ENCODE data around the gene MYBPH. TPM values are rescaled to one million over a fixed set of nuclear protein-coding genes. Genes with fewer than 3 reads are reported as not detected.

The MYBPH gene
- total RNA-seq, 1 experiment from 2014 or later = 25.9 TPM

GRCh38 chr1:203219934-203220333 is 44.3 kb upstream of the MYBPH start:
- Histone ChIP-seq H3K4me1 (peaks cover 19% of the 10 kb centered on the region), H3K9me3 (no peaks in the 10 kb centered on the region), H3K27me3 (replicated peaks; ENCODE audit: control insufficient read depth, insufficient read depth, low read length) (no peaks in the 10 kb centered on the region), H3K36me3 (ENCODE audit: control insufficient read depth, insufficient read depth, low read length) (no peaks in the 10 kb centered on the region), H3K4me3 (ENCODE audit: low read depth, low read length) (no peak overlapping the region)
- no peak for TF ChIP-seq CTCF (IDR thresholded peaks at IDR 0.05; ENCODE audit: insufficient read depth in 1 of 2, low read depth in 1 of 2, low read length in 1 of 2, severe bottlenecking in 1 of 2, unreplicated experiment in 1 of 2)
- Mint-ChIP-seq H3K27ac (ENCODE audit: unreplicated experiment) (no peak overlapping the region), H3K4me3 (ENCODE audit: unreplicated experiment) (no peak overlapping the region), H3K27me3 (ENCODE audit: insufficient read depth, unreplicated experiment) (no peaks in the 10 kb centered on the region), H3K9me3 (ENCODE audit: unreplicated experiment) (no peaks in the 10 kb centered on the region), H3K4me1 (ENCODE audit: low read depth, unreplicated experiment) (peaks cover 20% of the 10 kb centered on the region), H3K36me3 (ENCODE audit: insufficient read depth, unreplicated experiment) (no peaks in the 10 kb centered on the region)
- DNase-seq = no peak
- CTCF ChIA-PET = no interaction called here
- intact Hi-C loops (cut with micrococcal nuclease; ENCODE audit: unreplicated experiment) = no loop called here
- no TSS peak for BruUV-seq (replicated peaks)
- POLR2A ChIA-PET = no interaction called here

GRCh38 chr1:203219171-203219570 is 43.5 kb upstream of the MYBPH start:
- intact Hi-C loops (cut with micrococcal nuclease; ENCODE audit: unreplicated experiment) = no loop called here
- H3K4me1 Mint-ChIP-seq (ENCODE audit: low read depth, unreplicated experiment) = peaks cover 25% of the 10 kb centered on the region
- Histone ChIP-seq H3K27me3 (replicated peaks; ENCODE audit: control insufficient read depth, insufficient read depth, low read length) (no peaks in the 10 kb centered on the region), H3K9me3 (no peaks in the 10 kb centered on the region), H3K4me1 (peaks cover 21% of the 10 kb centered on the region), H3K36me3 (ENCODE audit: control insufficient read depth, insufficient read depth, low read length) (no peaks in the 10 kb centered on the region), H3K4me3 (ENCODE audit: low read depth, low read length) (no peak overlapping the region)
- ChIA-PET POLR2A (no interaction called here), CTCF (interaction anchor here (4.5 kb wide), 1 partner anchor 101 kb away, joined by 131 read pairs; no protein-coding TSS in a partner anchor)
- no peak for TF ChIP-seq CTCF (IDR thresholded peaks at IDR 0.05; ENCODE audit: insufficient read depth in 1 of 2, low read depth in 1 of 2, low read length in 1 of 2, severe bottlenecking in 1 of 2, unreplicated experiment in 1 of 2)
- H3K9me3 Mint-ChIP-seq (ENCODE audit: unreplicated experiment) = no peaks in the 10 kb centered on the region
- H3K4me3 Mint-ChIP-seq (ENCODE audit: unreplicated experiment) = no peak overlapping the region
- no peaks in the 10 kb centered on the region for H3K36me3 Mint-ChIP-seq (ENCODE audit: insufficient read depth, unreplicated experiment)
- DNase-seq = no peak
- no peaks in the 10 kb centered on the region for H3K27me3 Mint-ChIP-seq (ENCODE audit: insufficient read depth, unreplicated experiment)
- H3K27ac Mint-ChIP-seq (ENCODE audit: unreplicated experiment) = no peak overlapping the region
- BruUV-seq (replicated peaks) = no TSS peak

- no peak overlapping the region for H3K4me3 Mint-ChIP-seq (ENCODE audit: unreplicated experiment)
- ChIA-PET POLR2A (no interaction called here), CTCF (interaction anchor here (0.8 to 4.5 kb wide), 5 partner anchors 29 to 178 kb away, joined by 3 to 131 read pairs (median 56); partner anchors contain the start of gene ADORA1)
- intact Hi-C loops (cut with micrococcal nuclease; ENCODE audit: unreplicated experiment) = loop anchor here (2.0 kb wide), 1 partner anchor 27 kb away; no protein-coding TSS in a partner anchor
- no peaks in the 10 kb centered on the region for H3K36me3 ChIP-seq (ENCODE audit: control insufficient read depth, insufficient read depth, low read length)
- no peak overlapping the region for H3K27ac Mint-ChIP-seq (ENCODE audit: unreplicated experiment)
- no peaks in the 10 kb centered on the region for H3K9me3 ChIP-seq
- no peaks in the 10 kb centered on the region for H3K9me3 Mint-ChIP-seq (ENCODE audit: unreplicated experiment)
- no peaks in the 10 kb centered on the region for H3K36me3 Mint-ChIP-seq (ENCODE audit: insufficient read depth, unreplicated experiment)
- H3K27me3 ChIP-seq (replicated peaks; ENCODE audit: control insufficient read depth, insufficient read depth, low read length) = no peaks in the 10 kb centered on the region
- no TSS peak for BruUV-seq (replicated peaks)
- DNase-seq = no peak
- no peak for TF ChIP-seq CTCF (IDR thresholded peaks at IDR 0.05; ENCODE audit: insufficient read depth in 1 of 2, low read depth in 1 of 2, low read length in 1 of 2, severe bottlenecking in 1 of 2, unreplicated experiment in 1 of 2)
- no peak overlapping the region for H3K4me3 ChIP-seq (ENCODE audit: low read depth, low read length)
- H3K27me3 Mint-ChIP-seq (ENCODE audit: insufficient read depth, unreplicated experiment) = no peaks in the 10 kb centered on the region
- peaks cover 34% of the 10 kb centered on the region for H3K4me1 Mint-ChIP-seq (ENCODE audit: low read depth, unreplicated experiment)
- peaks cover 27% of the 10 kb centered on the region for H3K4me1 ChIP-seq
Measured at GRCh38 chr1:203217668-203218067, 42.0 kb upstream of the MYBPH start.

All from Caco-2 (cell line).